ENCODE data around the gene CCDC51.
"Not testable (repeated sequence)": the region's sequence is repeated elsewhere in the genome, so short reads cannot be mapped to it uniquely, and the experiment has no call there.

DNA sequence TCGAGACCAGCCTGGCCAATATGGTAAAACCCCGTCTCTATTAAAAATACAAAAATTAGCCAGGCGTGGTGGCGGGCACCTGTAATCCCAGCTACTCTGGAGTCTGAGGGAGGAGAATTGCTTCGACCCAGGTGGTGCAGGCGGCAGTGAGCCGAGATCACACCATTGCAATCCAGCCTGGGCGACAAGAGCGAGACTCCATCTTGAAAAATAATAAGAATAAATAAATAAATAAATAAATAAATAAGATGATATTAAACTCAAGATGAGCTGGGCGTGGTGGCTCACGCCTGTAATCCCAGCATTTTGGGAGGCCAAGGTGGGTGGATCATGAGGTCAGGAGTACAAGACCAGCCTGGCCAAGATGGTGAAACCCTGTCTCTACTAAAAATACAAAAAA lies 41.0 kb upstream of the CCDC51 start:
- not testable (repeated sequence) for TF ChIP-seq POLR2AphosphoS5 (IDR thresholded peaks at IDR 0.05; ENCODE audit: low read depth, low read length); TAF1 (IDR thresholded peaks at IDR 0.05; ENCODE audit: borderline replicate concordance, low read depth, low read length); POLR2A (IDR thresholded peaks at IDR 0.05; ENCODE audit: low read depth, low read length)
